PC-3 (cell line): Measurements from ENCODE around the gene CLN3.
"Not testable (repeated sequence)": the region's sequence is repeated elsewhere in the genome, so short reads cannot be mapped to it uniquely, and the experiment has no call there.

Experiments used
- CTCF ChIP-seq: fragments of 300-600 bp; sonication (generic); conservative IDR thresholded peaks from 2 replicates; pipeline ENCODE4 v1.5.1; 2017; ENCODE audit warnings: antibody characterized with exemption, low read depth, mild to moderate bottlenecking, low read length
- EZH2 ChIP-seq: fragments of 300-600 bp; sonication (generic); IDR thresholded peaks from one replicate; pipeline ENCODE4 v1.6.1; 2017; ENCODE audit warnings: antibody characterized with exemption, mild to moderate bottlenecking, low read length; ENCODE audit not compliant: unreplicated experiment

- not testable (repeated sequence) for TF ChIP-seq CTCF, EZH2
Observed at GRCh38 chr16:28435340-28435739, 56.5 kb downstream of the CLN3 start.
